Activated naive CD4-positive, alpha-beta T cell treated with anti-CD3 and anti-CD28 coated beads, Interleukin-2, amount 50 U/mL, for 16 hours (primary cell): ENCODE data around the gene WTAP.
"Not testable (repeated sequence)": the region's sequence is repeated elsewhere in the genome, so short reads cannot be mapped to it uniquely, and the experiment has no call there.

Experiments
- DNase-seq: peaks from one replicate; pipeline ENCODE4 v3.0.0-alpha.2; 2020

Gene WTAP

DNA sequence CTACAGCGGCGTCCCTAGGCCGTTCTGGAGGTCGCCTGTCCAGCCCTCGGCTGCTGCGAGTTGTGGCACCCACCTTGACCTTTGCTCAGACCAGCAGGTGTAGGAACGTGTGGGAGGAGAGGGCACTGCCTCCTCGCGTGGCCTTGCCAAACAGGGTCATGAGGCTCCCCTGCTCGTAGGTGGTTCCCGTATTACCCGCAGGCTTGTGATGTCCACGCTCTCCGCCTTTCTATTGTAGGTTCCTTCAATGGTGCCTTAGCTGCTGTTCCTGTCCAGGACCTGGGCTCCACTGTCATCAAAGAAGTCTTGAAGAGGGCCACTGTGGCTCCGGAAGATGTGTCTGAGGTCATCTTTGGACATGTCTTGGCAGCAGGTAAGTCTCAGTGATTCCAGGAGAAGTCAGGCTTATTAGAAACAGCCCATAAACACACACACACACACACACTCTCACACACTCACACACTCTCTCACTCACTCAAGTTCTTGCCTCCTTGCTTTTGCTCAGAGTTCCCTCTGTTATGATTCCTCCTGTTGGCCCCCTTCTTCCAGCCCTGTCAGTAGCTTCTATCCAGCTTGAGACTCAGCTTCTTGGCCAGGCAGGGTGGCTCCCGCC, 35.5 kb downstream of the WTAP start:
- no peak for DNase-seq

DNA sequence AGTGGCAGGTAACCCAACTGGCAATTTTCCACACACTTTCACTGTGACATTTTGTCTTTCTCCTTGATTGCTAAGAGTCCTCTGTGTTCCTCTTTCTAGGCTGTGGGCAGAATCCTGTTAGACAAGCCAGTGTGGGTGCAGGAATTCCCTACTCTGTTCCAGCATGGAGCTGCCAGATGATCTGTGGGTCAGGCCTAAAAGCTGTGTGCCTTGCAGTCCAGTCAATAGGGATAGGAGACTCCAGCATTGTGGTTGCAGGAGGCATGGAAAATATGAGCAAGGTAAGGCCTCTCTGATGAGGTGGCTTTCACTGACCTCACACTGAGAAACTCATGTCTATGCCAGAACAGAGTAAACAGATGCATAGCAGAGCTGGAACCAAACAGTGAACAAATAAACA, 39.6 kb downstream of the WTAP start:
- no peak for DNase-seq

DNA sequence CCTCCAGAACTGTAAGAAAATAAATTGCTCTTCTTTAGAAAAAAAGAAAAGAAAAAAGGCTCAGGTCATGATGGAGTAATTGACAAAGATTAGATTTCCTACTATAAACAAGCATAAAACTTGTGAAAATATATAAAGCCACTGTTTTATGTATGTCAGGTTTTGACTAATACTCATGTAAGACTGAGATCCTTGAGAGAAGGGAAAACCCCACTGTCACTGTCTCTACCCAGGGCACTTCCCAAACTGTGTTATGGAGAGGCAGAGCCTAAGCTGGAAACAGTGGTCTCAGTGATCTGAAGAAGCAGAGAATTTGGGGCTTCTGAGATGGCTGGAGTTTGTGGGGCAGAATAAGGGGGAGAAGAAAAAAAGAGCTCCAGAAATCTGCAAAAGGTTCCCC, 42.2 kb downstream of the WTAP start:
- no peak for DNase-seq

DNA sequence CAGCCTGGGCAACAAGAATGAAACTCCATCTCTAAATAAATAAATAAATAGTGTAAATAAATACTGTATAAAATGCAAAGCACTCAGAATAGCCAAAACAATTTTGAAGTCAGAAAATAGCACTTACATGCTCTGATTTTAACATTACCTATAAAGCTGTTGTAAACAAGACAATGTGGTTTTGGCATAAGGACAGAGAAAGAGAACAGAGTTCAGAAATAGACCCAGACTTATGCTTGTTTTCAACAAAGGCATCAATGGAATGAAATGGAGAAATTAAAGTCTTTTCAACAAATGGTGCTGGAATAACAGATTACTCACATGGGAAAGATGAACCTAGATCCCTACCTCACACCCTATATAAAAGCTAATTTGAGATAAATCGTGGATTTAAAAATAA, 44.9 kb downstream of the WTAP start:
- no peak for DNase-seq

DNA sequence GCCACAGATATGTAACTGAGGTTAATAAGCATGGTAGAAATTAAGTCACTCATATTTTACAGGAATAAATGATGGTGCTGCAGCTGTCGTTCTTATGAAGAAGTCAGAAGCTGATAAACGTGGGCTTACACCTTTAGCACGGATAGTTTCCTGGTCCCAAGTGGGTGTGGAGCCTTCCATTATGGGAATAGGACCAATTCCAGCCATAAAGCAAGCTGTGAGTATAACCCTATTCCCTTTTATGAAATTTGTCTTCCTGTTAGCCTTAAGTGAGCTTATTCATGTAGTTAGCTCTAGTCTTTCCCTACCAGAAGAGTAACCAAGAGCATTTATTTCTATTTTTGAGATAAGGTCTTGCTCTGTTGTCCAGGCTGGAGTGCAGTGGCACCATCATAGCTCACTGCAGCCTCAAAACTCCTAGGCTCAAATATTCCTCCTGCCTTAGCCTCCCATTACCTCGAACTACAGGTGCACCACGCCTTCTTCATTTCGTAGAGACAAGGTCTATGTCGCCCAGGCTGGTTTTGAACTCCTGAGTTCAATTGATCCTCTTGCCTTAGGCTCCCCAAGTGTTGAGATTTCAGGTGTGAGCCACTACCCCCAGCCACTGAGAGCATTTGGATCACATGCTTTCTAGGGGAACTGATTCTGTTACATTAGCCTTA, 50.1 kb downstream of the WTAP start:
- no peak for DNase-seq

DNA sequence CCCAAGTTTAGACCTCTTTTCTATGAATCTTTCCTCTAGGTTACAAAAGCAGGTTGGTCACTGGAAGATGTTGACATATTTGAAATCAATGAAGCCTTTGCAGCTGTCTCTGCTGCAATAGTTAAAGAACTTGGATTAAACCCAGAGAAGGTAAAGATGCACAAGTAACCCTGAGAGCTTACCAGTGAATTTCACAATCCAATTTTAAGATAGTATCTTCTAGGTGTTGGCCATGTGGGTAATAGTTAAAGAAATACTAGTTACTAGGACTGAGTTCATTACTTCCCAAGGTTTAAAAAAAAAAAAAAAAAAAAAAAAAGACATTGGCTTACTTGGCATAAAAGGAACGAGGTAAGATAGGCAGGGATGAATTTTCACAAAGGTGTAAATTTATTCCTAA, 50.8 kb downstream of the WTAP start:
- no peak for DNase-seq

DNA sequence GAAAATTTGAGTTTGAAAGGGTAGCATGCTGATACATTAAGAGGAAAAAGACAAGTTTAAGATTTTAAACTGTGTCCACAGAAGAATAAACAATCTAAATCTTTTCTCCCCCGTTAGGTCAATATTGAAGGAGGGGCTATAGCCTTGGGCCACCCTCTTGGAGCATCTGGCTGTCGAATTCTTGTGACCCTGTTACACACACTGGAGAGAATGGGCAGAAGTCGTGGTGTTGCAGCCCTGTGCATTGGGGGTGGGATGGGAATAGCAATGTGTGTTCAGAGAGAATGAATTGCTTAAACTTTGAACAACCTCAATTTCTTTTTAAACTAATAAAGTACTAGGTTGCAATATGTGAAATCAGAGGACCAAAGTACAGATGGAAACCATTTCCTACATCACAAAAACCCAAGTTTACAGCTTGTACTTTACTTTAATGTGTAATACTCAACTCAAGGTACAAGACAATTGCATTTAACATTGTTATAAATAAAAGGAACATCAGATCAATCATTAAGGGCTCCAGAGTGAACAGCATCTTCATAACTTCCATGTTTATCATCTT, 51.3 kb downstream of the WTAP start:
- DNase-seq: no peak

DNA sequence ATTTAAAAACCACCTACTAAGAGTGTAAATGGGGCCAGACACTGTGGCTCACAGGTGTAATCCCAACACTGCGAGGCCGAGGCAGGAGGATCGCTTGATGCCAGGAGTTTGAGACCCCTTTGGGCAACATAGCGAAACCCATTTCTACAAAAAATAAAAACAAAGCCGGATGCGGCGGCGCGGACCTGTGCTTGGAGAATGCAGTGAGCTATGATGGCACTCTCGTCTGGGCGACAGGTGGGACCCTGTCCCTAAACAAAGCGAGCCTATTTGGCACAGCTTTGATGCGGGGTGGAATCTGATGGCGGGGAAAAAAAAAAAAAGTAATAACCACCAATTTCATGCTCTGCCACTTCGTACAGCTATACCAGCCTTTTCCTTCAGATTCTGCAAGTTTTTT, 61.0 kb downstream of the WTAP start:
- DNase-seq: no peak

DNA sequence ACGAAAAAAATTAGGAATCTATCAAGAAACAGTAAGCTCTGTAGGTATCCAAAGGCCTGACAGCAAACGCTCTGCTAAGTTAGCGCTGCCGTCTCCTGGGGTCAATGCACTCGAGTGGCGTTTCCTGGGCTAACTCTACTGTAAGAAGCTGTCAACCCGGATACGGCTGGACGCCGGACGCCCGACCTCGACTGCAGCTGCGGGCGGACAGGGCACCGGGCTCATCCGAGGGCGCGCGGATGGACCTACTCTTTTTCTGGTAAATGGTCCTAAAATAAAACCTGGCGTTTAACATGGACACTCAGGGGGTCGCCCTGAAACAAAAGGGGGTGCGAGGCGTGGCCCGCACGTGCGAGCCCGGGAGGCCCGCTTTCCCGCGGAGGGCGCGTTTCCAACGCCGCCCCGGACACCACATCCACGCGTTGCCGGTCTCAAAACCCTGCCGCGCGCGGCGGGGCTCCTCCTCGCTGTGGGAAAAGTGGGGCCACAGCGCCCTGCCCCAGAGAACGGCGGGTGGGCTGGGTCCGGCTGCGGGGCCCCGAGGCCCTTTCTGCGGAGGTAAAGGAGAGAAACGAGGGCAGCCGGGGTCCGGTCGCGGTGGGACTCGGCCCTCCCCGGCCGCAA, 61.6 kb downstream of the WTAP start:
- DNase-seq: peak; percentile 26

DNA sequence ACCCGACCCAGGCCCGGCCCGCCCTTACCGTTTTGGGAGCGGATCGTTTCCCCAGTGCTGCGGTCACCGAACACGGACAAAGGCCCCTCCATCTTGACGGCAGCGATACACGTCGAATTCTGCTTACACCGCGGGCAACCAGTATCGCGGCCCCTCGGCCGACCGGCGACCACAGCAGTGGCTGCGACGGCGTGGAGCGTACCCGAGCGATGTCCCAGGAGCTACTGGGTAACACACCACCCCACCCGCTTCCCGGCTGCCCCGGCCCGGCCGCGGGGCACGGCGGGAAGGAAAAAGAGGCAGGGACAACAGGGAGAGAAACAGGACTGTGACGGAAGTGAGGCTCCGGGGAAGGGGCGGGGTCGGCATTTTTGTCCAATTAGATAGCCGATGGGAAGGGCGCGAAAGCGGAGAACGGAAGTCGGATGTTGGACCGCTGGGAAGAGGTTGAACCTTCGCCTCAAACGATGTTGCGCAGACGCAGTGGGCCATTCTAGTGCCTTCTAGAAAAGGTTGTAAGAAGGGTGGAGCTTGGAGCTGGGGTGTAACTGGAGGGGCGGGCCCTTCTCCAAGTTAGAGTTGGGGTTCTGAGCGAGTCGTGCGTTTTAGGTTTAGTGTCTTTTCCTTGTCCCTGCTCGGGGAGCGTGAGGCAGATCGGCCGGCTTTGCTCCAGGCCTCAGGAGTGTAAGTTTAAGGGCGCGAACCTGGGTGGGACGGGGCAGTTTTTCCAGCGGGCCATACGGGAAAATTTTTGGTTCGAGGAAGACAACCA, 62.3 kb downstream of the WTAP start, which contains the start of gene TCP1:
TSS of gene TCP1 (minus strand) at position 226 of the 772 bp plus-strand sequence. CDS start at position 92, 134 bp downstream.
- DNase-seq: peak; percentile 99

DNA sequence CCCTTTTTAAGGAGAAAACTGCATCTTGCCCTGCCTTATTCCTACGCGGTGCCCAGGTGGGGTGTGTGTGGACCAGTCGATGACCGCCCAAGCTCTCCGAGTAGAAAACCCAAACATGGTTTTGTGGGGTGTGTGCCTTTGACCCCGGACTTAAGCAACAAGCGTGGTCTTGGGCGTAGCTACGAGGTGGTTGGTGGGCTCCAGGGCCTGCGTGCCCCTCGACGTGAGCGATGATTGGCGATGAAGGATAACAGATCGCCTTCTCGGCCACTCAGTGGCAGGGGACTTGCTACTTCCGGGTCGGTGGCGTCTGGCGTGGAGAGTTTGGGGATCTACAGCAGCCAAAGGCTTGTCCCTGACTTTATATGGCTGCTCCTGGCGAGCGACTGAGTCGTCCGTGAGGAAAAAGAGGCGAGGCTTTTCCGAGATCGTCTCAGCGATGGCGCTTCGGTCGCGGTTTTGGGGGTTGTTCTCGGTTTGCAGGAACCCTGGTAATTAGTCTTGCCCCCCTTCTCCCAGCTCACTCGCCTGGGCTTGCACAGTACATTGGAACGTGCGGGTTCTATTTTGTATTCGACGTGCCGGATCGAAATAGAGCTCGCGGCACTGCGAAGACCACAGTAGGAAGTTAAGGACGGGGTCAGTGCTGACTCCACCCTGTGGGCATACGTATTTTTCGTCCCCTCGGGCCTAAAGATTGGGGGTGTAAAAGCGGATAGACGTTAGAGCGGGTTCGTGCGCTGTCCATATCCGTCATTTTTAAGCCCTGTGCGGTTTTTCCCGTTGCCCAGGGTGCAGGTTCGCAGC, 63.0 kb downstream of the WTAP start, which contains the start of gene MRPL18:
TSS of gene MRPL18 (plus strand) at position 319 of the 807 bp plus-strand sequence. CDS start at position 440, 121 bp downstream.
- peak; percentile 89 for DNase-seq

DNA sequence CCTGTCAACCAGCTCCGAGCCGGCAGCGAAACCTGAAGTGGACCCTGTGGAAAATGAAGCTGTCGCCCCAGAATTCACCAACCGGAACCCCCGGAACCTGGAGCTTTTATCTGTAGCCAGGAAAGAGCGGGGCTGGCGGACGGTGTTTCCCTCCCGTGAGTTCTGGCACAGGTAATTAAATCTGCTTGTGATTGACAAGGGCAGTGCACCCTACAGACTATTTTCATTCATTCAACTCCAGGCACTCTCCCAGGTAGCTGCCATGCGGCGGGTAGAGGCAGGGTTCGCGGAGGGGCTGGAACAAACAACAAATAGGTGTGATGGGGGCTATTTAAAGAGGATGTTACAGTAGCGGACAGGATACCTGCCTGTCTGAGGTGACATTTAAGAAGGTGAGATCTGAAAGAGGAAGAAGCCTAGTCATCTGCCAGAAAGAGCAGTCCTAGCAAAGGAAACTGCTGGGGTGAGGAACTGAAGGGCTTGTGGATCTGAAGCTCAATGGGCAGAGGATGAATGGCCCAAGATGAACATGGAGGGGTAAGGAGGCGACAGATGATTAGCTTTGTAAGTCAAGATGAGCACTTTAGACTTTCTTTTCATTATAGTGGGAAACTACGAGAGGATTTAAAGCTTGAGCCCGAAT, 63.8 kb downstream of the WTAP start:
- DNase-seq: no peak

DNA sequence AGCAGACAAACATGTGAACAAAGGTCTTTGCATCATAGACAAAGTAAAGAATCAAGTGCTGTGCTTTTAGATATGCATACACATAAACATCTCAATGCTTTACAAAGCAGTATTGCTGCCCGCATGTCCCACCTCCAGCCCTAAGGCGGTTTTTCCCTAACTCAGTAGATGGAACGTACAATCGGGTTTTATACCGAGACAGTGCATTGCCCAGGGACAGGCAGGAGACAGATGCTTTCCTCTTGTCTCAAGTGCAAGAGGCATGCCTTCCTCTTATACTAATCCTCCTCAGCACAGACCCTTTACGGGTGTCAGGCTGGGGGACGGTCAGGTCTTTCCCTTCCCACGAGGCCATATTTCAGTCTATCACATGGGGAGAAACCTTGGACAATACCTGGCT, 67.7 kb downstream of the WTAP start:
- DNase-seq: not testable (repeated sequence)

DNA sequence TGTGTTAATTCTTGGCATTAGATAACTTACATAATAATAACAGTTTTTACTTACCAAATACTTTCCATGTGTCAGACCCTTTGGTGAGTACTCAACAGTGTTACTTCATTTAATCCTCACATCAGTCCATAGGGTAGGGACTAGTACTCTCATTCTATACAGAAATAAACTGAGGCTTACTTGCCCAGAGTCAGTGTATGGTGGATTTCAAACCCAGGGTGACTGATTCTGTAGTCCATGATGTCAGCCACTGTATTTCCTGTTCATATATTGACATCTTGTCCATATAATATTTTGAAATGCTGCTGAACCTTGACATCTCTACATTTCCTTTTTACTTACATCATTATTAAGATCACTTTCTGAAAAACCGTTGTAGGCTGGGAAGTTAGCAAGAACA, 70.2 kb downstream of the WTAP start:
- no peak for DNase-seq

DNA sequence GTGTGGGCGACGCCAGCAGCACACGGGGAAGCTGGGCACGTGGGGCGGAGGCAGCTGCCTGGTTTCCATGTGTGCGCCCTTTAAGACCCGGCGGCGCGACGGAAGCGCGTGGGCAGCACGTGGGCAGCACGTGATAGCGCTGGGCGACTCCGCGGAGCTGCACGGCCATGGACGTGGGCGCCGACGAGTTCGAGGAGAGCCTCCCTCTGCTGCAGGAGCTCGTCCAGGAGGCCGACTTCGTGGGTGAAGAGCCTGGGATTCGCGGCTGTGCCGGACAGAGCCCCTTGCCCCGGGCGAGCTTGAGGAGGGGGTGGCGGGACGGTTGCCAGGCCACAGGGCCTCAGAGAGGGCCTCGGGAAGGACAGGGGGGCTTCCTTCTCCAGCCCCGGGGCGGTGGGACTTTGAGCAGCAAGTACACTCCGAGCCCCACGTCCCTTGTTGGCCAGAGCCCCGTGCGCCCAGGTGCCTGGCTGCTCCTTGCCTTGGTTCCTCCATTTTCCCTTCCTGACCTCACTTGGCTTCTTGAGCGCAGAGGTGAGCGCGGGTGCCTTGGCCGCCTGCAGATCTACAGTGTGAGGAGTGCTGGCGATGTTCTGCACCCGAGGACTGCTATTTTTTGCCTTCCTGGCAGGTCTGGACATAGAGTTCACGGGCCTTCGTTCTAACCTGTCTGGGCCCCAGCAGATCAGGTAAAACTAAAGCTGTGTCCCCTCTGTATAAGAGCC, 73.0 kb downstream of the WTAP start, which contains the start of gene PNLDC1:
TSS of gene PNLDC1 (plus strand) at position 136 of the 725 bp plus-strand sequence. CDS start at position 168, 32 bp downstream.
- no peak for DNase-seq

DNA sequence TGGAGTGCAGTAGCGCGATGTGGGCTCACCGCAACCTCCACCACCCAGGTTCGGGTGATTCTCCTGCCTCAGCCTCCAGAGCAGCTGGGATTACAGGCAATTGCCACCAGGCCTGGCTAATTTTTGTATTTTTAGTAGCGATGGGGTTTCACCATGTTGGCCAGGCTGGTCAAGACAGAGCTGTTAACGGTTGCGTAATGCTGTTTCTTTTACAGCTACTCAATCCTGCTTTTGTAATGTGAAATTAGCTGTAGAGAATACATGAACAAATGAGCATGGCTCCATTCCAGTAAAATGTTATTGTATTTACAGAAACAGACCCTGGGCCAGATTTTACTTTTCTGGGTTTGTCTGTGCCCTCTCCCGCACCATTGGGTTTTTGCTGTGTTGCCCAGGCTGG, 74.6 kb downstream of the WTAP start:
- no peak for DNase-seq

DNA sequence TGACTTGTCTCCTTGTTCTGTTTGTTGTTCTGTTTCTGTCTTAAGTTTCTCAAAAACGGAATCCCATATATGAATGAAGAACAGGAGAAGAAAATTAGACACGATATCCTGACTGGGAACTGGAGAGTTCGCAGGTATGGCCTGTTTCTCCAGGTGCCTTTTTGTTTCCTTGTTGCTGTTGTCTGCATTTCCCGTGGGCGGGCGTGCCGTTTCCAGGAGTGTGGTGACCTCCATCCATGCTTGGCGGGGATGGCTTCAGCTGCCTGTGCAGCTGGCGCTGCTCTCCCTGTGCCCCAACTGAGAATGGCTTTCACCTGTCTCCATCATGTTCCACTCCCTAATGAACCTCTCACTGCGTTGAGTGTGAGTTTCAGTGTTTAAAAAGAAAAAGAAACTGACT, 77.2 kb downstream of the WTAP start:
- DNase-seq: no peak

DNA sequence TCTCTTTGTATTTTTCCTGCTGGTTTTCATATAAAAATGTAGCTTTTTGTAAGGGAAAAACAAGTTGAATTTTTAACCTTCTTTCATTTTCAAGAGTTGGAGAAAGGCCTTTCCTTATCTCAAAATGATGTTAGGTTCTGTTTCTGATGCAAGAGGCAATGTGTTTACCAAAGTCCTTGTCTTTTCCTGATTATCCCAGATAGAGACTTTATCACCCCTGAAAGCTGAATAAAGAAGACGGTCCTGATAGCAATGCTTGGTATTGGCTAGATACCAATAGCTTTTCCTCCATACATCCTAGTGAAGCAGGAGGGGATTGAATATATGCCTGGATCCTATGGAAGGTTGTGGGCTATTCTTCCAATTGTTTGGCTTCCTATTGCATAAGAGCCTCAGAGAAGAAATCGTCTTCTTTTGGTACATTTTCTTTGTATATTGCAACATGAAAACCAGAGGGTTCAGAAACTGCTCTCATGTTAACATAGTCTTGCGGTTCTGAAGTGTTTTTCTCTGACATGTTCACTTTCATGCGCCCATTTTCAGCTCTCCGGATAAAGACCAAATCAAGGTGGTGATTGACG, 78.2 kb downstream of the WTAP start:
- no peak for DNase-seq
